Astrocyte of the spinal cord (primary cell): ENCODE results near the gene KCNT1.

Source experiments
- DNase-seq: peaks from one replicate; pipeline ENCODE4 v3.0.0; 2011; ENCODE audit warnings: low read depth, low spot score
- H3K4me3 ChIP-seq: 2 replicates; pipeline ENCODE4 v1.5.1; 2011; ENCODE audit warnings: low read depth, mild to moderate bottlenecking, low read length, moderate library complexity
- CTCF ChIP-seq: IDR thresholded peaks from 2 replicates; pipeline ENCODE4 v1.5.1; 2012; ENCODE audit warnings: low read depth, mild to moderate bottlenecking, low read length, inconsistent platforms
- in situ Hi-C: cut with HindIII; loops from 2 replicates; pipeline ENCODE4 v1.10.0; 2017; ENCODE audit warnings: low sequenced_read_pairs

KCNT1 gene

DNA sequence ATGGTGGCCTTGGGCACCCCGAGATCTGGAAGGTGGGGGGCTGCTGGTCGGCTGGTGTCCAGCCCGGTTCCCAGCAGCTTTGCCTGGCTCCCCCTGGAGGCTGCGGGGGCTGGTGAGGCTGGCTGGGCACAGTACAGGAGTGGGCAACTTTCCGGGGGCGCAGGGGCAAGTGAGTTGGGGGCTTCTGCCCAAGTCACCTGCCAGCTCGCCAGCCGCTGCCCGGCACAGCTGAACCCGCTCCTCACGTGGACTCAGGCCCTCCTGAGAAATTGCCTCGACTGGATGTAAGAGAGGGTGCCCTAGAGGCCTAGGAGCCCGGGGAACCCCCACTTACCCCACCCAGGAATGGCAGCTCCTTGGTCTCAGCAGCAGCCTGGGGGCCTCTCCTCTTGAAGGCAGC is 15.4 kb downstream of the KCNT1 start:
- no peak overlapping the region for H3K4me3 ChIP-seq
- in situ Hi-C loops = no loop called here
- no peak for TF ChIP-seq CTCF
- DNase-seq = no peak

DNA sequence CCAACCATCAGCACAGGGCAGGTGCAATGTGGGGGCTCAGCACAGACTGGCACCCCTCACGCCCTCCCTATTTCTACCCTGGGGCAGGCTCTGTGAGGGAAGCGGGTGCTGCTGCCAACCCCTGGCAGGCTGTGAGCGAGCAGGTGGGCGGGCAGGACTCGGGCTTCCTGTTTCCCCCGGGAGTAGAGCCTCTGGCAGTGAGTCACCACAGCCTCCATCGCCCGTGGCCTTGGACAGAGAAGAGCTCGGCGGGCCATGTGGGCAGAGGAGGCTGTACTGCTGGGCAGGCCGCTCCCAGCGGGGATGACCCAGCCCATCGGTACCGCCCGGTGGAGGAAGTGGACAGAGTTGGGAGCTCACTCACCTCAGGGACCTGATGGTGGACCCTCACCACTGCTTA is 16.6 kb downstream of the KCNT1 start:
- DNase-seq = no peak
- in situ Hi-C loops = no loop called here
- H3K4me3 ChIP-seq = no peak overlapping the region
- no peak for TF ChIP-seq CTCF

- in situ Hi-C loops = no loop called here
- H3K4me3 ChIP-seq = no peak overlapping the region
- no peak for TF ChIP-seq CTCF
- no peak for DNase-seq
These were observed 17.5 kb downstream of the KCNT1 start for GRCh38 chr9:135719472-135719871.

- in situ Hi-C loops = no loop called here
- no peak for DNase-seq
- TF ChIP-seq CTCF = no peak
- H3K4me3 ChIP-seq = no peak overlapping the region
These were observed 20.4 kb downstream of the KCNT1 start for GRCh38 chr9:135722365-135722764.

GRCh38 chr9:135724186-135724787 is 22.3 kb downstream of the KCNT1 start:
- no peak overlapping the region for H3K4me3 ChIP-seq
- no peak for DNase-seq
- in situ Hi-C loops = no loop called here
- TF ChIP-seq CTCF = no peak

GRCh38 chr9:135726138-135726853 is 24.3 kb downstream of the KCNT1 start:
- in situ Hi-C loops = no loop called here
- H3K4me3 ChIP-seq = no peak overlapping the region
- DNase-seq = no peak
- TF ChIP-seq CTCF = no peak
